HL-60 (cell line): ENCODE data around the gene CHD5.
A peak's percentile ranks its signal among the peaks of the same experiment; 100 is the strongest.

Experiments used
- DNase-seq, 2 experiments: peaks; one replicate each; pipeline ENCODE4 v3.0.0-alpha.2; 2010 to 2020; ENCODE audit warnings: low read depth in 1 of 2, low spot score in 1 of 2
- H3K27ac ChIP-seq: fragments of 250-450 bp; sonication (Bioruptor Pico); replicated peaks from 2 replicates; pipeline ENCODE4 v1.5.1; 2020; ENCODE audit warnings: mild to moderate bottlenecking, moderate library complexity
- H3K27me3 ChIP-seq: fragments of 250-450 bp; sonication (Bioruptor Pico); 2 replicates; pipeline ENCODE4 v1.5.1; 2021; ENCODE audit warnings: mild to moderate bottlenecking, moderate library complexity; ENCODE audit not compliant: insufficient read depth, poor library complexity, severe bottlenecking
- H3K4me3 ChIP-seq: replicated peaks from 2 replicates; pipeline ENCODE4 v1.5.1; 2011; ENCODE audit warnings: mild to moderate bottlenecking, control low read depth, low read length; ENCODE audit not compliant: insufficient read depth
- GABPA ChIP-seq: IDR thresholded peaks from 2 replicates; pipeline ENCODE4 v1.6.1; 2012; ENCODE audit warnings: low read depth
- POLR2AphosphoS5 ChIP-seq: IDR thresholded peaks from 2 replicates; pipeline ENCODE4 v1.6.1; 2012; ENCODE audit warnings: low read depth
- REST ChIP-seq: IDR thresholded peaks from 2 replicates; pipeline ENCODE4 v1.6.1; 2012; ENCODE audit warnings: low read depth; ENCODE audit not compliant: insufficient replicate concordance
- SPI1 ChIP-seq: IDR thresholded peaks from 2 replicates; pipeline ENCODE4 v1.6.1; 2012; ENCODE audit warnings: low read depth, mild to moderate bottlenecking, borderline replicate concordance
- TF ChIP-seq, protein P1 (sequence below): IDR thresholded peaks from one replicate; pipeline ENCODE4 v1.5.1; 2011; ENCODE audit warnings: low read length, control low read depth, inconsistent platforms; ENCODE audit not compliant: insufficient read depth

CHD5 gene

GRCh38 chr1:6198646-6199297 lies 18.7 kb upstream of the CHD5 start:
- no peak for DNase-seq
- no peaks in the 10 kb centered on the region for H3K27me3 ChIP-seq
- TF ChIP-seq, protein P1, sequence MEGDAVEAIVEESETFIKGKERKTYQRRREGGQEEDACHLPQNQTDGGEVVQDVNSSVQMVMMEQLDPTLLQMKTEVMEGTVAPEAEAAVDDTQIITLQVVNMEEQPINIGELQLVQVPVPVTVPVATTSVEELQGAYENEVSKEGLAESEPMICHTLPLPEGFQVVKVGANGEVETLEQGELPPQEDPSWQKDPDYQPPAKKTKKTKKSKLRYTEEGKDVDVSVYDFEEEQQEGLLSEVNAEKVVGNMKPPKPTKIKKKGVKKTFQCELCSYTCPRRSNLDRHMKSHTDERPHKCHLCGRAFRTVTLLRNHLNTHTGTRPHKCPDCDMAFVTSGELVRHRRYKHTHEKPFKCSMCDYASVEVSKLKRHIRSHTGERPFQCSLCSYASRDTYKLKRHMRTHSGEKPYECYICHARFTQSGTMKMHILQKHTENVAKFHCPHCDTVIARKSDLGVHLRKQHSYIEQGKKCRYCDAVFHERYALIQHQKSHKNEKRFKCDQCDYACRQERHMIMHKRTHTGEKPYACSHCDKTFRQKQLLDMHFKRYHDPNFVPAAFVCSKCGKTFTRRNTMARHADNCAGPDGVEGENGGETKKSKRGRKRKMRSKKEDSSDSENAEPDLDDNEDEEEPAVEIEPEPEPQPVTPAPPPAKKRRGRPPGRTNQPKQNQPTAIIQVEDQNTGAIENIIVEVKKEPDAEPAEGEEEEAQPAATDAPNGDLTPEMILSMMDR = no peak
- TF ChIP-seq GABPA (no peak), POLR2AphosphoS5 (no peak), REST (no peak), SPI1 (no peak)
- H3K27ac ChIP-seq = peak overlapping the region; percentile 98
- peak overlapping the region; percentile 90 for H3K4me3 ChIP-seq

- H3K27ac ChIP-seq = peak overlapping the region; percentile 98
- no peaks in the 10 kb centered on the region for H3K27me3 ChIP-seq
- H3K4me3 ChIP-seq = peak overlapping the region; percentile 90
- no peak for DNase-seq
- TF ChIP-seq SPI1 (no peak), POLR2AphosphoS5 (no peak), GABPA (no peak), REST (no peak)
- TF ChIP-seq, protein P1 = no peak
Measured at GRCh38 chr1:6197746-6198427, 17.8 kb upstream of the CHD5 start.

- no peak overlapping the region for H3K27ac ChIP-seq
- DNase-seq = no peak
- H3K4me3 ChIP-seq = no peak overlapping the region
- TF ChIP-seq POLR2AphosphoS5 (no peak), GABPA (no peak), SPI1 (no peak), REST (no peak)
- TF ChIP-seq, protein P1 = no peak
- no peaks in the 10 kb centered on the region for H3K27me3 ChIP-seq
Measured at GRCh38 chr1:6191968-6192367, 11.8 kb upstream of the CHD5 start.
